HCT116 (cell line): ENCODE data around the gene LINC00305.

Experiments used
- CEBPB ChIP-seq: IDR thresholded peaks from 2 replicates; pipeline ENCODE4 v1.6.1; 2012; ENCODE audit warnings: low read depth
- CTCF ChIP-seq, 3 experiments: fragments of 200-600 bp in 1 of 3; sonication (generic) in 1 of 3; IDR thresholded peaks in 2 of 3; conservative IDR thresholded peaks in 1 of 3; 2 replicates each; pipeline ENCODE4 v1.5.1; 2012 to 2017; ENCODE audit warnings: low read depth in 2 of 3, low read length in 2 of 3, antibody characterized with exemption in 1 of 3, borderline replicate concordance in 1 of 3, control low read depth in 1 of 3, mild to moderate bottlenecking in 1 of 3, mixed read lengths in 1 of 3, mixed run types in 1 of 3, moderate library complexity in 1 of 3; ENCODE audit not compliant: insufficient read depth in 1 of 3
- EGR1 ChIP-seq: IDR thresholded peaks from 2 replicates; pipeline ENCODE4 v1.6.1; 2012; ENCODE audit warnings: low read depth
- EZH2 ChIP-seq: fragments of 200-600 bp; sonication (generic); IDR thresholded peaks from 2 replicates; pipeline ENCODE4 v1.6.1; 2017; ENCODE audit warnings: antibody characterized with exemption, mixed run types
- POLR2A ChIP-seq: IDR thresholded peaks from 2 replicates; pipeline ENCODE4 v1.7.0; 2011; ENCODE audit warnings: borderline replicate concordance; ENCODE audit not compliant: insufficient read depth, insufficient read length; ENCODE audit errors: extremely low read depth

DNA sequence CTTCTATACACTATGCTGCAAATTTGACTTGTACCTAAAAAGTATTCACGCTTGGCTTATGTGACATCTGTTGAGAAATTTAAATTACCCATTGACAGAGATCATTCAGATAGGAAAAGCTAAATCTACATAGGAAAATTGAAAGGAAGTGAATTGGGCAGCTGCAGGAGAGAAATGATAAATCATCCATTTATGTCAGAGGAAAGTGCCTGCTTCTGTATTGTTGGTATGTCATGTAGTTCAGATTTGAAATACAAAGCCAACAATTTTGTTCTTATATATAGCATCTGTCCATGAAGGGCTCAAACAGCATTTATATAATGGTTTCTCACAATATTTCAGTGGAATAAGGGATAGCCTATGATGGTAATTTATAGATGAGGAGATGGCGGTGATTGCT lies 17.6 kb downstream of the LINC00305 start:
- no peak for TF ChIP-seq POLR2A
- no peak for TF ChIP-seq CEBPB
- TF ChIP-seq EGR1 = no peak
- TF ChIP-seq EZH2 = no peak
- no peak for TF ChIP-seq CTCF (IDR thresholded peaks at IDR 0.05 in 2 of 3, conservative IDR thresholded peaks at IDR 0.05 in 1 of 3; ENCODE audit: borderline replicate concordance in 1 of 3, insufficient read depth in 1 of 3, low read depth in 2 of 3, low read length in 2 of 3)
